ENCODE measurements around the gene USP2.

Gene USP2

GRCh38 chr11:119340335-119341221 lies 40.9 kb downstream of the USP2 start, which contains the start of gene C1QTNF5:
TSS of gene C1QTNF5 (minus strand) at chr11:119340883. CDS start at chr11:119340397, 486 bp downstream.
- no peak for DNase-seq

GRCh38 chr11:119339589-119340334 lies 41.7 kb downstream of the USP2 start:
- no peak for DNase-seq

GRCh38 chr11:119338965-119339588 lies 42.4 kb downstream of the USP2 start:
- DNase-seq: no peak

GRCh38 chr11:119338318-119338890 lies 43.1 kb downstream of the USP2 start:
- no peak for DNase-seq

- peak; percentile 92 for DNase-seq
These were observed 43.7 kb downstream of the USP2 start for GRCh38 chr11:119337581-119338317.

GRCh38 chr11:119336744-119337469 lies 44.6 kb downstream of the USP2 start:
- no peak for DNase-seq

GRCh38 chr11:119335655-119336543 lies 45.6 kb downstream of the USP2 start:
- DNase-seq: no peak

GRCh38 chr11:119335091-119335654 lies 46.3 kb downstream of the USP2 start:
- DNase-seq: no peak

GRCh38 chr11:119334174-119334930 lies 47.1 kb downstream of the USP2 start, which contains the start of gene RNF26:
TSS of gene RNF26 (plus strand) at chr11:119334527. CDS start at chr11:119335123, 596 bp downstream.
- DNase-seq: peak; percentile 93

- no peak for DNase-seq
These were observed 49.3 kb downstream of the USP2 start for GRCh38 chr11:119332111-119332765.

- DNase-seq: no peak
These were observed 51.3 kb downstream of the USP2 start for GRCh38 chr11:119330237-119330636.

GRCh38 chr11:119329320-119329719 lies 52.2 kb downstream of the USP2 start:
- DNase-seq: no peak

- DNase-seq: no peak
These were observed 57.3 kb downstream of the USP2 start for GRCh38 chr11:119324189-119324588.

GRCh38 chr11:119323532-119324033 lies 57.9 kb downstream of the USP2 start:
- peak; percentile 35 for DNase-seq

GRCh38 chr11:119322921-119323531 lies 58.5 kb downstream of the USP2 start:
- DNase-seq: no peak

- DNase-seq: no peak
These were observed 59.1 kb downstream of the USP2 start for GRCh38 chr11:119322360-119322739.

- peak; percentile 59 for DNase-seq
These were observed 60.5 kb downstream of the USP2 start for GRCh38 chr11:119320776-119321524.
